K562 (cell line): ENCODE measurements around the gene NQO2. TPM values are rescaled to one million over a fixed set of nuclear protein-coding genes. Genes with fewer than 3 reads are reported as not detected.
"Not testable (repeated sequence)": the region's sequence is repeated elsewhere in the genome, so short reads cannot be mapped to it uniquely, and the experiment has no call there.

Experiments
- ATAC-seq: fragments of 200-7000 bp; cut with Tn5 transposase; 3 replicates; pipeline ENCODE4 v1.9.1; 2020; ENCODE audit warnings: moderate library complexity
- BruUV-seq: library from RNA; stranded (reverse); fragments of 400-500 nt; replicated peaks from 2 replicates; lab custom pipeline; 2021; lab: Mats Ljungman, UMichigan
- CTCF ChIA-PET: fragments of 300-600 bp; formaldehyde crosslinking; extraction: SDS; loops from one replicate; lab custom pipeline; 2021; ENCODE audit warnings: low intra/inter-chr PET ratio; lab: Yijun Ruan, JAX
- POLR2A ChIA-PET: fragments of 300-600, 350-650 bp; sonication (Branson Sonifier 250); formaldehyde crosslinking; extraction: SDS; loops from one replicate; lab custom pipeline; 2021; ENCODE audit warnings: antibody characterized with exemption, inconsistent platforms; lab: Yijun Ruan, JAX
- DNase-seq, 4 experiments: peaks; one replicate each; pipeline versions ENCODE4 v3.0.0 to v3.0.0-alpha.2; 2011 to 2018; ENCODE audit warnings: low spot score in 3 of 4, mixed read lengths in 3 of 4; ENCODE audit errors: extremely low read depth in 1 of 4
- FAIRE-seq: peaks from 2 replicates; lab custom pipeline; 2011; peaks lifted over from hg19 to GRCh38; lab: Jason Lieb, UNC
- H2AFZ ChIP-seq: 2 replicates; pipeline ENCODE4 v1.6.0; 2011; ENCODE audit warnings: low read depth, low read length, control low read depth, inconsistent platforms
- H3K27ac ChIP-seq: fragments of 200-600 bp; 3 replicates; pipeline ENCODE4 v1.8.0; 2011; ENCODE audit warnings: low read depth, mild to moderate bottlenecking, control low read depth, inconsistent platforms, low read length, moderate library complexity, mixed read lengths; ENCODE audit errors: extremely low read depth
- H3K27me3 ChIP-seq, 2 experiments: fragments of 300-600 bp in 1 of 2; 2 replicates in 1 of 2; 3 replicates in 1 of 2; pipeline versions ENCODE4 v1.6.0 to v1.8.0; 2011; ENCODE audit warnings: inconsistent platforms in 2 of 2, low read length in 2 of 2, mild to moderate bottlenecking in 1 of 2, mixed read lengths in 1 of 2, moderate library complexity in 1 of 2; ENCODE audit not compliant: control insufficient read depth in 2 of 2, insufficient read depth in 2 of 2
- H3K36me3 ChIP-seq: fragments of 300-600 bp; 3 replicates; pipeline ENCODE4 v1.8.0; 2011; ENCODE audit warnings: mild to moderate bottlenecking, low read length, inconsistent platforms; ENCODE audit not compliant: control insufficient read depth, insufficient read depth
- H3K4me1 ChIP-seq, 2 experiments: fragments of 200-600 bp in 1 of 2; replicated peaks in 1 of 2; 2 replicates in 1 of 2; 3 replicates in 1 of 2; pipeline versions ENCODE4 v1.5.1 to v1.8.0; 2011; ENCODE audit warnings: inconsistent platforms in 2 of 2, low read length in 2 of 2, mild to moderate bottlenecking in 1 of 2, mixed read lengths in 1 of 2, moderate library complexity in 1 of 2; ENCODE audit not compliant: control insufficient read depth in 2 of 2, insufficient read depth in 2 of 2
- H3K4me2 ChIP-seq: 2 replicates; pipeline ENCODE4 v1.6.1; 2011; ENCODE audit warnings: low read length, control low read depth, inconsistent platforms, mixed read lengths; ENCODE audit not compliant: insufficient read depth
- H3K4me3 ChIP-seq: fragments of 200-600 bp; sonication (generic), shearing (Covaris generic); 2 replicates; pipeline ENCODE4 v1.5.1; 2016; ENCODE audit warnings: control low read depth, inconsistent platforms
- H3K79me2 ChIP-seq: fragments of 200-600 bp; 3 replicates; pipeline ENCODE4 v1.8.0; 2011; ENCODE audit warnings: low read length, inconsistent platforms; ENCODE audit not compliant: control insufficient read depth, insufficient read depth
- H3K9ac ChIP-seq, 2 experiments: 2 replicates each; pipeline versions ENCODE4 v1.6.0 to v1.6.1; 2011; ENCODE audit warnings: low read depth in 2 of 2, low read length in 2 of 2, control low read depth in 1 of 2, inconsistent platforms in 1 of 2, mild to moderate bottlenecking in 1 of 2, mixed read lengths in 1 of 2; ENCODE audit not compliant: insufficient read depth in 1 of 2
- H3K9me1 ChIP-seq: one replicate; pipeline ENCODE4 v1.6.0; 2011; ENCODE audit warnings: inconsistent platforms, mild to moderate bottlenecking, low read length, moderate library complexity; ENCODE audit not compliant: control insufficient read depth, insufficient read depth
- H3K9me3 ChIP-seq: replicated peaks from 2 replicates; pipeline ENCODE4 v1.5.1; 2011; ENCODE audit warnings: low read depth, low read length, inconsistent platforms; ENCODE audit not compliant: control insufficient read depth, insufficient read depth
- H4K20me1 ChIP-seq: replicated peaks from 2 replicates; pipeline ENCODE4 v1.6.1; 2011; ENCODE audit warnings: low read length, inconsistent platforms, mixed read lengths; ENCODE audit not compliant: control insufficient read depth, insufficient read depth
- BCOR ChIP-seq: fragments of 450-650 bp; IDR thresholded peaks from 2 replicates; pipeline ENCODE4 v1.6.1; 2016
- MAZ ChIP-seq, 2 experiments: fragments of 450-650 bp in 1 of 2; sonication (generic) in 1 of 2; formaldehyde crosslinking; IDR thresholded peaks in 1 of 2; conservative IDR thresholded peaks in 1 of 2; 2 replicates each; pipeline versions ENCODE4 v1.4.0 to v1.5.0; 2020; ENCODE audit warnings: mild to moderate bottlenecking in 1 of 2, missing genetic modification reagents in 1 of 2
- RBM25 ChIP-seq: fragments of 200-400 bp; formaldehyde crosslinking; IDR thresholded peaks from 2 replicates; pipeline ENCODE4 v1.6.1; 2018; ENCODE audit warnings: low read length, low read depth, moderate library complexity; ENCODE audit not compliant: severe bottlenecking
- SFPQ ChIP-seq: fragments of 200-400 bp; formaldehyde crosslinking; IDR thresholded peaks from 2 replicates; pipeline ENCODE4 v1.6.1; 2017; ENCODE audit warnings: mild to moderate bottlenecking, low read depth, low read length, moderate library complexity
- ZNF121 ChIP-seq: sonication (generic); formaldehyde crosslinking; conservative IDR thresholded peaks from 2 replicates; pipeline ENCODE4 v1.8.0; 2022; ENCODE audit warnings: missing genetic modification reagents
- ZNF592 ChIP-seq: fragments of 450-650 bp; IDR thresholded peaks from 2 replicates; pipeline ENCODE4 v1.6.1; 2017; ENCODE audit warnings: antibody characterized with exemption, mild to moderate bottlenecking
- WGBS: fragments of 100-300 bp; shearing (Covaris generic); methylation state at CpG from one replicate; pipeline ENCODE4 v1.1.6; 2016; ENCODE audit warnings: low coverage, mixed read lengths; ENCODE audit not compliant: insufficient coverage; ENCODE audit errors: missing lambda C conversion rate; 5-methylcytosine and 5-hydroxymethylcytosine counted together
- in situ Hi-C: fragments of 300-500 bp; cut with MboI; formaldehyde crosslinking; loops from 4 replicates; pipeline ENCODE4 v1.15.0; 2018; ENCODE audit warnings: inconsistent platforms, mixed read lengths
- intact Hi-C: fragments of 100-400 bp; cut with micrococcal nuclease; formaldehyde crosslinking; loops from 2 replicates; pipeline ENCODE4 v1.14.2; 2022
- polyA plus RNA-seq, 8 experiments: library from polyadenylated mRNA; depleted of rRNA in 4 of 8; stranded (reverse) in 5 of 8; unstranded in 3 of 8; fragments of >200 nt; fragmentation: Nextera tagmentation in 2 of 8; fragmentation: Illumina TruSeq in 1 of 8; extraction: Ambion mirVana in 2 of 8; extraction: Trizol in 1 of 8; gene quantifications; 2 replicates each; pipeline versions ENCODE4 v1.2.1 to v1.2.3, GENCODE V29; 2011 to 2014; ENCODE audit warnings: inconsistent platforms in 1 of 8, missing spikeins in 1 of 8
- total RNA-seq, 7 experiments: library from RNA; depleted of rRNA in 6 of 7; stranded (reverse); fragments of >200 nt in 6 of 7; fragmentation: Illumina TruSeq in 2 of 7; extraction: Trizol in 2 of 7; gene quantifications; 2 replicates each; pipeline versions ENCODE4 v1.2.1 to v1.2.3, GENCODE V29; 2011 to 2021; ENCODE audit warnings: low replicate concordance in 1 of 7
- TF ChIP-seq, protein P1 (sequence below): sonication (generic); formaldehyde crosslinking; IDR thresholded peaks from 2 replicates; pipeline ENCODE4 v1.9.0; 2022; ENCODE audit warnings: mild to moderate bottlenecking, missing genetic modification reagents

NQO2 gene
- total and polyA plus RNA-seq, 9 of the 15 experiments (the other 6 are each of a cell fraction or from before 2014, with no cell fraction given), result 54.6 to 214 (median 116) TPM

DNA sequence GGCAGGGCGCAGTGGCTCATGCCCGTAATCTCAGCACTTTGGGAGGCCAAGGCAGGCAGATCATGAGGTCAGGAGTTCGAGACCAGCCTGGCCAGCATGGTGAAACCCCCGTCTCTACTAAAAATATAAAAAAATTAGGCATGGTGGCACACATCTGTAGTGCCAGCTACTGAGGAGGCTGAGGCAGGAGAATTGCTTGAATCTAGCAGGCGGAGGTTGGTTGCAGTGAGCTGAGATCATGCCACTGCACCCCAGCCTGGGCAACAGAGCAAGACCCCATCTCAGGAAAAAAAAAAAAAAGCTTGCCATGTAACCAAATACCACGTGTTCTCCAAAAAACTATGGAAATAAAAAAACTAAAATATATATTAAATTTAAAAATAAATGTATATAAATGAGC is 26.5 kb upstream of the NQO2 start:
- intact Hi-C loops, H3K4me3 ChIP-seq, ATAC-seq, H3K27me3 ChIP-seq, in situ Hi-C loops, H3K27ac ChIP-seq, DNase-seq, H3K9ac ChIP-seq, H2AFZ ChIP-seq, H3K4me2 ChIP-seq, H3K9me1 ChIP-seq, H3K36me3 ChIP-seq, H4K20me1 ChIP-seq, H3K9me3 ChIP-seq, FAIRE-seq, BruUV-seq: not testable (repeated sequence)
- H3K4me1 ChIP-seq, result peaks cover 26 to 44% of the 10 kb centered on the region in 2 experiments
- peak; percentile 98 for TF ChIP-seq ZNF121 (CRISPR knock-in tag)
- TF ChIP-seq BCOR, result peak; percentile 75
- TF ChIP-seq RBM25, result peak; percentile 41
- 97% methylated on average over 6 of the region's 6 CpGs for WGBS
- CTCF ChIA-PET, result interaction anchor here (0.7 kb wide), 2 partner anchors 15 to 175 kb away, joined by 3 read pairs; no protein-coding TSS in a partner anchor
- peaks cover 36% of the 10 kb centered on the region for H3K79me2 ChIP-seq
- POLR2A ChIA-PET, result interaction anchor here (0.6 to 1.3 kb wide), 2 partner anchors 18 to 43 kb away, joined by 3 to 5 read pairs; no protein-coding TSS in a partner anchor

DNA sequence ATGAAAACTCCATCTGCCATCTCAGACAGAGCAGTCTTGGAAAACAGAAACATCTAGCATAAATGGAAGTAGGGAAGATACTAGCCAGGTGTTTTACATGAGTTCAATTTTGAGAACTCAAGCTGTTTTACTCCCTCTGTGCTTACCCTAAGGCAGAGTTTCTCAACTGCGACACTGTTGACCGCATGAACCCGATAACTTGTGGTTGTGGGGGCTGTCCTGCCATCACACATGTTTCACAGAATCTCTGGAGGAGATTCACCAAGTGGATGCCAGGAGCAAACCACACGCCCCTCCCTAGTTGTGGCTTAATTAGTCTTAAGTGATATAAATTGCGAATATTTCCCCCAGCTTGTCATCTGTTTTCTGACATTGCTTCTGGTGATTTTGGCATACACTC is 26.0 kb upstream of the NQO2 start:
- in situ Hi-C loops (no loop called here), intact Hi-C loops (no loop called here)
- H3K9me3 ChIP-seq, result no peaks in the 10 kb centered on the region
- H3K4me3 ChIP-seq, result no peak overlapping the region
- H3K9ac ChIP-seq, result peak overlapping the region in 1 of 2 experiments; percentile 4; a peak in 1 of 4 replicates
- no peak for ATAC-seq
- peak overlapping the region; percentile 12; the same call in 1 of the 2 replicates for H3K4me2 ChIP-seq
- CTCF ChIA-PET, result interaction anchor here (0.7 kb wide), 2 partner anchors 14 to 176 kb away, joined by 3 read pairs; no protein-coding TSS in a partner anchor
- WGBS, result 15% methylated on average over 5 of the region's 5 CpGs
- H3K27me3 ChIP-seq, result no peaks in the 10 kb centered on the region
- H4K20me1 ChIP-seq, result no peaks in the 10 kb centered on the region
- DNase-seq, result peak; percentile 45 to 77 (median 52)
- H3K36me3 ChIP-seq, result peaks cover under 1% of the 10 kb centered on the region; the same call in 1 of the 3 replicates
- H3K4me1 ChIP-seq, result peaks cover 26 to 46% of the 10 kb centered on the region in 2 experiments
- no peaks in the 10 kb centered on the region for H3K9me1 ChIP-seq
- POLR2A ChIA-PET, result interaction anchor here (0.6 to 1.3 kb wide), 4 partner anchors 8 to 43 kb away, joined by 3 to 6 read pairs (median 4); no protein-coding TSS in a partner anchor
- peak overlapping the region; percentile 66 for H2AFZ ChIP-seq
- peaks cover 31% of the 10 kb centered on the region for H3K79me2 ChIP-seq
- peak; percentile 72 for FAIRE-seq
- no TSS peak for BruUV-seq
- H3K27ac ChIP-seq, result peak overlapping the region; percentile 8; the same call in 1 of the 3 replicates
- 0 out of 4 replicates have a peak, but pooled peaks of 1 of the 2 experiments have one; percentile 29 for TF ChIP-seq MAZ (CRISPR knock-in tag; conservative IDR thresholded peaks at IDR 0.05 in 1 of 2, IDR thresholded peaks at IDR 0.05 in 1 of 2)
- TF ChIP-seq ZNF592, result 0 out of 2 replicates have a peak, but pooled peaks have one; percentile 49
- no peak for TF ChIP-seq SFPQ
- TF ChIP-seq, protein P1, sequence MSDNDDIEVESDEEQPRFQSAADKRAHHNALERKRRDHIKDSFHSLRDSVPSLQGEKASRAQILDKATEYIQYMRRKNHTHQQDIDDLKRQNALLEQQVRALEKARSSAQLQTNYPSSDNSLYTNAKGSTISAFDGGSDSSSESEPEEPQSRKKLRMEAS (CRISPR knock-in tag), result 0 out of 2 replicates have a peak, but pooled peaks have one; percentile 26
